Trophoblast cell (in vitro differentiated cells and primary cell): Measurements from ENCODE around the gene PRKCE.
A peak's percentile ranks its signal among the peaks of the same experiment; 100 is the strongest.

Experiments
- DNase-seq, 2 donors: peaks; one replicate each; pipeline ENCODE4 v3.0.0-alpha.2; 2016
- H2AFZ ChIP-seq: 2 replicates; pipeline ENCODE4 v1.6.1; 2013; ENCODE audit warnings: low read length, moderate library complexity, mild to moderate bottlenecking; ENCODE audit not compliant: insufficient read depth, poor library complexity
- H2AK5ac ChIP-seq: 2 replicates; pipeline ENCODE4 v1.6.1; 2013; ENCODE audit warnings: mild to moderate bottlenecking, low read length
- H2BK120ac ChIP-seq: 2 replicates; pipeline ENCODE4 v1.6.1; 2013; ENCODE audit warnings: low read length, mild to moderate bottlenecking, moderate library complexity; ENCODE audit not compliant: insufficient read depth, poor library complexity
- H2BK12ac ChIP-seq: 2 replicates; pipeline ENCODE4 v1.6.1; 2013; ENCODE audit warnings: mild to moderate bottlenecking, low read length, moderate library complexity
- H2BK5ac ChIP-seq: 2 replicates; pipeline ENCODE4 v1.6.1; 2013; ENCODE audit warnings: low read length, low read depth, moderate library complexity, mild to moderate bottlenecking; ENCODE audit not compliant: poor library complexity
- H3K14ac ChIP-seq: 2 replicates; pipeline ENCODE4 v1.6.1; 2013; ENCODE audit warnings: mild to moderate bottlenecking, low read length
- H3K18ac ChIP-seq: 2 replicates; pipeline ENCODE4 v1.6.1; 2013; ENCODE audit warnings: mild to moderate bottlenecking, low read length
- H3K23ac ChIP-seq: 2 replicates; pipeline ENCODE4 v1.6.1; 2013; ENCODE audit warnings: low read length
- H3K27ac ChIP-seq: 2 replicates; pipeline ENCODE4 v1.5.1; 2013; ENCODE audit warnings: low read depth, mild to moderate bottlenecking, inconsistent platforms, low read length, moderate library complexity
- H3K27me3 ChIP-seq: 2 replicates; pipeline ENCODE4 v1.6.1; 2013; ENCODE audit warnings: inconsistent platforms, mild to moderate bottlenecking, low read length, moderate library complexity; ENCODE audit not compliant: insufficient read depth
- H3K36me3 ChIP-seq, 2 experiments: 1 replicate in 1 of 2; 2 replicates in 1 of 2; pipeline ENCODE4 v1.6.1; 2013; ENCODE audit warnings: low read length in 2 of 2, mild to moderate bottlenecking in 2 of 2, moderate library complexity in 1 of 2; ENCODE audit not compliant: insufficient read depth in 2 of 2, control insufficient read depth in 1 of 2
- H3K4ac ChIP-seq: 2 replicates; pipeline ENCODE4 v1.6.1; 2013; ENCODE audit warnings: low read depth, mild to moderate bottlenecking, low read length, moderate library complexity
- H3K4me1 ChIP-seq, 2 experiments: 1 replicate in 1 of 2; 2 replicates in 1 of 2; pipeline ENCODE4 v1.6.1; 2013; ENCODE audit warnings: low read length in 2 of 2, mild to moderate bottlenecking in 2 of 2, moderate library complexity in 1 of 2; ENCODE audit not compliant: insufficient read depth in 2 of 2, control insufficient read depth in 1 of 2
- H3K4me2 ChIP-seq: 2 replicates; pipeline ENCODE4 v1.6.1; 2013; ENCODE audit warnings: inconsistent platforms, mild to moderate bottlenecking, low read length, moderate library complexity
- H3K4me3 ChIP-seq: 2 replicates; pipeline ENCODE4 v1.5.1; 2013; ENCODE audit warnings: mild to moderate bottlenecking, low read depth, low read length, inconsistent platforms
- H3K79me1 ChIP-seq: one replicate; pipeline ENCODE4 v1.6.1; 2013; ENCODE audit warnings: low read length
- H3K79me2 ChIP-seq: 2 replicates; pipeline ENCODE4 v1.6.1; 2013; ENCODE audit warnings: low read length, mild to moderate bottlenecking; ENCODE audit not compliant: control insufficient read depth, insufficient read depth, poor library complexity
- H3K9ac ChIP-seq: 2 replicates; pipeline ENCODE4 v1.6.1; 2013; ENCODE audit warnings: mild to moderate bottlenecking, low read length
- H3K9me3 ChIP-seq: 2 replicates; pipeline ENCODE4 v1.6.1; 2013; ENCODE audit warnings: low read depth, mild to moderate bottlenecking, control low read depth, inconsistent platforms, low read length; ENCODE audit not compliant: insufficient read depth
- H4K12ac ChIP-seq: 2 replicates; pipeline ENCODE4 v1.6.1; 2013; ENCODE audit warnings: low read depth, mild to moderate bottlenecking, low read length, moderate library complexity
- H4K8ac ChIP-seq: 2 replicates; pipeline ENCODE4 v1.6.1; 2013; ENCODE audit warnings: low read depth, mild to moderate bottlenecking, low read length, moderate library complexity
- H4K91ac ChIP-seq: one replicate; pipeline ENCODE4 v1.6.1; 2013; ENCODE audit warnings: low read depth, mild to moderate bottlenecking, low read length, moderate library complexity
- WGBS: extraction: QIAGEN DNeasy Blood & Tissue Kit; methylation state at CpG from one replicate; pipeline ENCODE4 v1.1.7; 2013; ENCODE audit warnings: missing lambda C conversion rate; ENCODE audit not compliant: insufficient read length, insufficient coverage; ENCODE audit errors: extremely low coverage; 5-methylcytosine and 5-hydroxymethylcytosine counted together

Gene PRKCE

DNA sequence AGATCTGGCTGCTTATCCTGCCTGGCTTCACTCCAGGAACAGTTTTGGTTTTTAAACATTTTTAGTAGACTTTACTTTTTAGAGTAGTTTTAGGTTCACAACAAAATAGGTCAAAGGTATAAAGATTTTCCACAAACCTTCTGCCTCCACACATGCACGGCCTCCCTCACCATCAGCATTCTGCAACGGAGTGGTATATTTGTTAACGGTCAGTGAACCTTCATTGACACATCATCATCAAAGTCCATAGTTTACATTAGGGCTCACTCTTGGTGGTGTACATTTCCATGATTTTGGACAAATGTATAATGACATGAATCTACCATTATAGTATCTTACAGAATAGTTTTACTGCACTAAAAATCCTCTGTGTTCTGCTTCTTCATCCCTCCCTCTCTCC, 342.6 kb downstream of the PRKCE start:
- Histone ChIP-seq H3K18ac (no peak overlapping the region), H2BK12ac (no peak overlapping the region), H3K79me2 (no peaks in the 10 kb centered on the region), H3K27ac (no peak overlapping the region), H2AFZ (no peak overlapping the region), H3K4me1 (peaks cover 0 to 3% of the 10 kb centered on the region in 2 experiments), H3K14ac (no peak overlapping the region), H2BK120ac (no peak overlapping the region), H3K4ac (no peak overlapping the region), H3K4me2 (no peak overlapping the region), H3K4me3 (no peak overlapping the region), H3K23ac (no peak overlapping the region), H4K91ac (no peak overlapping the region), H3K79me1 (no peaks in the 10 kb centered on the region), H4K8ac (no peak overlapping the region), H3K36me3 (no peaks in the 10 kb centered on the region), H3K27me3 (no peaks in the 10 kb centered on the region), H3K9ac (no peak overlapping the region), H3K9me3 (no peaks in the 10 kb centered on the region), H2BK5ac (no peak overlapping the region), H2AK5ac (no peak overlapping the region), H4K12ac (no peak overlapping the region)
- no peak for DNase-seq
- WGBS, result no CpG with 5 or more reads among the region's 3 CpGs

DNA sequence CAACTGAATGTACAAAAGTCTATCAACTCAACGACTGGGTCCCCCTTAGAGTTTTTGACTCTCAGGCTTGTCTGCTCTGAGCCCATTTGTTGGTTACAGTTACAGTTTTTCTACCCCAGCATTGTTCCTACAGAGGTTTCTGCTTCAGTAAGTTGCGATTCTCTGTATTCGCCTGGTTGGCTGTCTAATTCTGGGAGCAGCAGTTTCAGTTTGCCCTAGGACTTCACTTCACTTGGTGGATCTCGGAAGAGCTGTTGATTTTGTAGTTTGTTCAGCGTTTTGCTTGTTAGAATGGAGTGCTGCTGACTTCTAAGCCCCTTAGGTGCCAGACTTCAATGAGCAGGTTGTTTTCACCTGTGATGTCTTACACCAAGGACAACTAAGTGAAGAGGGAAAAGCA, 349.2 kb downstream of the PRKCE start:
- WGBS, result no CpG with 5 or more reads among the region's 5 CpGs
- no peak overlapping the region for H2BK5ac ChIP-seq

DNA sequence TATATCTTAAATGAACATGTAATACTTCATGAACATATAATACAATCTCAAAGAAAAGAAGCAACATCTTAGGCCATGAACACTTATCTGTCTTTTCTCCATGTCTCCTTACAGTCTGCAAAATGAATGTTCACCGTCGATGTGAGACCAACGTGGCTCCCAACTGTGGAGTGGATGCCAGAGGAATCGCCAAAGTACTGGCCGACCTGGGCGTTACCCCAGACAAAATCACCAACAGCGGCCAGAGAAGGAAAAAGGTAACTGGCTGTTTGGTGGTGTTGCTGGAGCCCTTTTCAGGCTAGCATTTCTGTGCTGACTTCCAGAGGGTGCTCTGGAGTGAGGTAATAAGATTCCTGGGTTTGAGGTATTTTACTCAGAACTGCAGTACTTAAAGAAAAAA, 349.8 kb downstream of the PRKCE start:
- Histone ChIP-seq H3K4ac (no peak overlapping the region), H4K8ac (no peak overlapping the region), H4K12ac (no peak overlapping the region), H3K4me2 (no peak overlapping the region), H2BK5ac (peak overlapping the region; percentile 4), H2AK5ac (no peak overlapping the region), H3K14ac (peak overlapping the region; percentile 66), H2AFZ (no peak overlapping the region), H3K9me3 (no peaks in the 10 kb centered on the region), H3K4me1 (peaks cover 5 to 12% of the 10 kb centered on the region in 2 experiments), H3K23ac (no peak overlapping the region), H3K79me2 (no peaks in the 10 kb centered on the region), H3K79me1 (peaks cover 2% of the 10 kb centered on the region), H3K4me3 (no peak overlapping the region), H3K36me3 (no peaks in the 10 kb centered on the region), H3K9ac (no peak overlapping the region), H3K27me3 (no peaks in the 10 kb centered on the region), H4K91ac (no peak overlapping the region), H3K27ac (peak overlapping the region; percentile 44), H2BK12ac (peak overlapping the region; percentile 55), H2BK120ac (no peak overlapping the region), H3K18ac (peak overlapping the region; percentile 49)
- no CpG with 5 or more reads among the region's 7 CpGs for WGBS
- peak in 1 of 2 donors; percentile 60 for DNase-seq

More for the DNA sequence above, 349.2 kb downstream of the PRKCE start:
- no peak overlapping the region for H4K91ac ChIP-seq
- H3K9ac ChIP-seq, result no peak overlapping the region
- no peak overlapping the region for H4K8ac ChIP-seq
- H3K4me3 ChIP-seq, result no peak overlapping the region
- no peak overlapping the region for H3K4me2 ChIP-seq
- no peak overlapping the region for H2BK120ac ChIP-seq
- no peaks in the 10 kb centered on the region for H3K36me3 ChIP-seq
- no peaks in the 10 kb centered on the region for H3K27me3 ChIP-seq
- no peak overlapping the region for H3K27ac ChIP-seq
- H4K12ac ChIP-seq, result no peak overlapping the region
- H3K79me1 ChIP-seq, result peaks cover 2% of the 10 kb centered on the region
- H2AFZ ChIP-seq, result no peak overlapping the region
- H3K14ac ChIP-seq, result peak overlapping the region; percentile 28
- no peaks in the 10 kb centered on the region for H3K79me2 ChIP-seq
- DNase-seq, result peak in 1 of 2 donors; percentile 26
- no peaks in the 10 kb centered on the region for H3K9me3 ChIP-seq
- no peak overlapping the region for H3K23ac ChIP-seq
- H3K4me1 ChIP-seq, result peaks cover 5 to 12% of the 10 kb centered on the region in 2 experiments
- H3K18ac ChIP-seq, result no peak overlapping the region
- H2BK12ac ChIP-seq, result peak overlapping the region; percentile 46
- H2AK5ac ChIP-seq, result no peak overlapping the region
- no peak overlapping the region for H3K4ac ChIP-seq

DNA sequence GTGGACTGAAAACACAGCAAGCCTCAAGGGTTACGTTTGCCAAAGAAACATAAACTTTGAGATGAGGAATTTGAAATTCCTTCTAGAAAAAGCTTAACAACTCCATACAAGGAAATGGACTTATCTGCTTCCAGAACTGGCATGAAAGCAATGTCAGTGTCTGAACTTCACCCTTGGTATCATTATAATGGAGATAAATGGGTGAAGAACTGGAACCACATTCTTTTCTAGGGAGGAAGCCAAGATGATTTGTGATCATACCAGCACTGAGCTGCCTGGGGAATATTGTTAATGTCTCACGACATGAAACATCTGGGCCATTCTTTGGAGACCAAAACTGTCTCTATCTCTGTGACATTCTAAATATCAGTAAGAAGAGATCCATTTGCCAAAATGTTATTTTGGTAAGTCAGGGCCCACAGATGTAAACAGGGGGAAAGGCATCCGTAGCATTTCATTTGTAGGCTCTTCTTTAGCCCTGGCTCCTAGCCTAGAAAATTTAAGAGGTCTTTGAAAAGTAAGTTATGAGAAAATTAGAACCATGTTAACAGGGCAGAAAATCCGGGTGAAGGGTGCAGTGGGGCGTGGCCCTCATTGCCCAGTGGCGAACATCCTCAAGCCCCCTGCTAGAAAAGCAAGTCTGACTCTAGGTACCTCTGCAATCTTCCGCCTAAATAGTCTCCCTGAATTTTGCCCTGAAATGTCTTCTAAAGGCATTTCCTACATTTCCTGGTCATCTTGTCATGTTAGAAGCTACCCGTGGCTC, 350.4 kb downstream of the PRKCE start:
- Histone ChIP-seq H3K23ac (no peak overlapping the region), H2BK12ac (peak overlapping the region; percentile 24)
- WGBS, result no CpG with 5 or more reads among the region's 8 CpGs

More for the DNA sequence above, 350.4 kb downstream of the PRKCE start:
- Histone ChIP-seq H2BK5ac (peak overlapping the region; percentile 73), H3K4me2 (no peak overlapping the region), H3K79me2 (no peaks in the 10 kb centered on the region), H3K14ac (no peak overlapping the region), H3K27me3 (no peaks in the 10 kb centered on the region), H3K4me1 (peaks cover 5 to 12% of the 10 kb centered on the region in 2 experiments), H2AK5ac (no peak overlapping the region), H4K91ac (peak overlapping the region; percentile 26), H2AFZ (no peak overlapping the region), H3K79me1 (peaks cover 2% of the 10 kb centered on the region), H4K12ac (no peak overlapping the region), H3K4me3 (no peak overlapping the region), H3K36me3 (no peaks in the 10 kb centered on the region), H3K27ac (peak overlapping the region; percentile 44), H3K18ac (no peak overlapping the region), H3K9me3 (no peaks in the 10 kb centered on the region), H2BK120ac (no peak overlapping the region), H3K4ac (no peak overlapping the region), H4K8ac (no peak overlapping the region), H3K9ac (no peak overlapping the region)
- peak in 1 of 2 donors; percentile 67 for DNase-seq
